KOPT-K1 (cell line): ENCODE results near the gene HFM1.
"Not testable (repeated sequence)": the region's sequence is repeated elsewhere in the genome, so short reads cannot be mapped to it uniquely, and the experiment has no call there.

Experiments used
- H3K27ac ChIP-seq: fragments of 200-600 bp; sonication (generic); 2 replicates; pipeline ENCODE4 v1.5.1; 2016; ENCODE audit warnings: antibody characterized with exemption, mild to moderate bottlenecking, low read depth, low read length; ENCODE audit not compliant: poor library complexity, severe bottlenecking
- H3K36me3 ChIP-seq: fragments of 200-600 bp; sonication (generic); 2 replicates; pipeline ENCODE4 v1.5.1; 2017; ENCODE audit warnings: antibody characterized with exemption, mild to moderate bottlenecking, low read length, moderate library complexity; ENCODE audit not compliant: insufficient read depth
- H3K9me3 ChIP-seq: fragments of 200-600 bp; sonication (generic); 2 replicates; pipeline ENCODE4 v1.5.1; 2017; ENCODE audit warnings: antibody characterized with exemption, low read length, mild to moderate bottlenecking; ENCODE audit not compliant: insufficient read depth, poor library complexity, severe bottlenecking

Gene HFM1

GRCh38 chr1:91308544-91308943, 96.1 kb downstream of the HFM1 start:
- no peaks in the 10 kb centered on the region for H3K9me3 ChIP-seq
- H3K36me3 ChIP-seq = no peaks in the 10 kb centered on the region
- H3K27ac ChIP-seq = no peak overlapping the region

GRCh38 chr1:91307784-91308409, 96.7 kb downstream of the HFM1 start:
- H3K27ac ChIP-seq = no peak overlapping the region
- H3K36me3 ChIP-seq = no peaks in the 10 kb centered on the region
- no peaks in the 10 kb centered on the region for H3K9me3 ChIP-seq

GRCh38 chr1:91303165-91303564, 101.5 kb downstream of the HFM1 start:
- no peaks in the 10 kb centered on the region for H3K9me3 ChIP-seq
- no peak overlapping the region for H3K27ac ChIP-seq
- no peaks in the 10 kb centered on the region for H3K36me3 ChIP-seq

- not testable (repeated sequence) for H3K9me3 ChIP-seq, H3K27ac ChIP-seq, H3K36me3 ChIP-seq
Observed at GRCh38 chr1:91288843-91289553, 115.6 kb downstream of the HFM1 start.

- not testable (repeated sequence) for H3K27ac ChIP-seq, H3K36me3 ChIP-seq, H3K9me3 ChIP-seq
Observed at GRCh38 chr1:91286962-91287317, 117.7 kb downstream of the HFM1 start.

- not testable (repeated sequence) for H3K27ac ChIP-seq, H3K9me3 ChIP-seq, H3K36me3 ChIP-seq
Observed at GRCh38 chr1:91286259-91286961, 118.2 kb downstream of the HFM1 start.

- no peaks in the 10 kb centered on the region for H3K36me3 ChIP-seq
- no peaks in the 10 kb centered on the region for H3K9me3 ChIP-seq
- H3K27ac ChIP-seq = no peak overlapping the region
Observed at GRCh38 chr1:91283421-91283726, 121.3 kb downstream of the HFM1 start.

GRCh38 chr1:91282695-91283420, 121.8 kb downstream of the HFM1 start:
- no peak overlapping the region for H3K27ac ChIP-seq
- H3K36me3 ChIP-seq = no peaks in the 10 kb centered on the region
- H3K9me3 ChIP-seq = no peaks in the 10 kb centered on the region

GRCh38 chr1:91281782-91282181, 122.9 kb downstream of the HFM1 start:
- no peaks in the 10 kb centered on the region for H3K9me3 ChIP-seq
- H3K36me3 ChIP-seq = no peaks in the 10 kb centered on the region
- no peak overlapping the region for H3K27ac ChIP-seq

GRCh38 chr1:91278754-91279153, 125.9 kb downstream of the HFM1 start:
- H3K36me3 ChIP-seq = no peaks in the 10 kb centered on the region
- no peaks in the 10 kb centered on the region for H3K9me3 ChIP-seq
- no peak overlapping the region for H3K27ac ChIP-seq

GRCh38 chr1:91273875-91274274, 130.8 kb downstream of the HFM1 start:
- Histone ChIP-seq H3K27ac (no peak overlapping the region), H3K9me3 (no peaks in the 10 kb centered on the region), H3K36me3 (no peaks in the 10 kb centered on the region)

GRCh38 chr1:91261655-91262054, 143.0 kb downstream of the HFM1 start:
- H3K27ac ChIP-seq = no peak overlapping the region
- H3K9me3 ChIP-seq = no peaks in the 10 kb centered on the region
- H3K36me3 ChIP-seq = no peaks in the 10 kb centered on the region

- H3K36me3 ChIP-seq = no peaks in the 10 kb centered on the region
- H3K27ac ChIP-seq = no peak overlapping the region
- no peaks in the 10 kb centered on the region for H3K9me3 ChIP-seq
Observed at GRCh38 chr1:91245435-91245834, 159.2 kb downstream of the HFM1 start.

GRCh38 chr1:91244737-91245136, 159.9 kb downstream of the HFM1 start:
- no peaks in the 10 kb centered on the region for H3K36me3 ChIP-seq
- no peaks in the 10 kb centered on the region for H3K9me3 ChIP-seq
- H3K27ac ChIP-seq = no peak overlapping the region

GRCh38 chr1:91243171-91243570, 161.5 kb downstream of the HFM1 start:
- Histone ChIP-seq H3K27ac (no peak overlapping the region), H3K36me3 (no peaks in the 10 kb centered on the region), H3K9me3 (no peaks in the 10 kb centered on the region)
